GM23338 (cell line): Measurements from ENCODE around the gene CAMKV. TPM values are rescaled to one million over a fixed set of nuclear protein-coding genes. Genes with fewer than 3 reads are reported as not detected.

ENCODE experiments used
- ATAC-seq: fragments of 200-7000 bp; cut with Tn5 transposase; 3 replicates; pipeline ENCODE4 v1.9.1; 2020
- DNase-seq: peaks from one replicate; pipeline ENCODE4 v3.0.0-alpha.2; 2015; ENCODE audit warnings: low spot score
- H2AFZ ChIP-seq: fragments of 200-600 bp; sonication (generic); 2 replicates; pipeline ENCODE4 v1.8.0; 2016; ENCODE audit warnings: antibody characterized with exemption, mild to moderate bottlenecking, moderate library complexity
- H3F3A ChIP-seq: fragments of 200-600 bp; sonication (generic); replicated peaks from 2 replicates; pipeline ENCODE4 v1.8.0; 2017; ENCODE audit warnings: antibody characterized with exemption, mixed run types, low read depth
- H3K27ac ChIP-seq: fragments of 200-600 bp; sonication (generic); 2 replicates; pipeline ENCODE4 v1.6.1; 2016; ENCODE audit warnings: low read depth
- H3K27me3 ChIP-seq: fragments of 200-600 bp; sonication (generic); 2 replicates; pipeline ENCODE4 v1.8.0; 2016; ENCODE audit warnings: mild to moderate bottlenecking, mixed run types, moderate library complexity; ENCODE audit not compliant: insufficient read depth
- H3K36me3 ChIP-seq: fragments of 200-600 bp; sonication (generic); 2 replicates; pipeline ENCODE4 v1.8.0; 2016; ENCODE audit warnings: mild to moderate bottlenecking; ENCODE audit not compliant: insufficient read depth
- H3K4me1 ChIP-seq: fragments of 200-600 bp; sonication (generic); 2 replicates; pipeline ENCODE4 v1.8.0; 2016; ENCODE audit warnings: mild to moderate bottlenecking, moderate library complexity; ENCODE audit not compliant: insufficient read depth
- H3K4me2 ChIP-seq: fragments of 200-600 bp; sonication (generic); 2 replicates; pipeline ENCODE4 v1.7.1; 2017; ENCODE audit warnings: mixed run types
- H3K4me3 ChIP-seq: fragments of 200-600 bp; sonication (generic); 2 replicates; pipeline ENCODE4 v1.6.1; 2016; ENCODE audit warnings: mixed run types
- H3K79me2 ChIP-seq: fragments of 200-600 bp; sonication (generic); replicated peaks from 2 replicates; pipeline ENCODE4 v1.8.0; 2017; ENCODE audit warnings: mild to moderate bottlenecking; ENCODE audit not compliant: insufficient read depth
- H3K9me2 ChIP-seq: fragments of 200-600 bp; sonication (generic); 2 replicates; pipeline ENCODE4 v1.8.0; 2017; ENCODE audit not compliant: insufficient read depth
- H4K20me1 ChIP-seq: fragments of 200-600 bp; sonication (generic); replicated peaks from 2 replicates; pipeline ENCODE4 v1.8.0; 2017; ENCODE audit warnings: mild to moderate bottlenecking; ENCODE audit not compliant: insufficient read depth
- H3K27ac Mint-ChIP-seq: 2 replicates; pipeline ENCODE4 v1.8.0; 2020; ENCODE audit warnings: inconsistent platforms, mild to moderate bottlenecking, moderate library complexity, mixed read lengths
- H3K27me3 Mint-ChIP-seq: 3 replicates; pipeline ENCODE4 v1.8.0; 2022; ENCODE audit warnings: low read depth, mild to moderate bottlenecking, moderate library complexity, mixed read lengths, inconsistent platforms; ENCODE audit not compliant: insufficient read depth, poor library complexity
- H3K36me3 Mint-ChIP-seq: 3 replicates; pipeline ENCODE4 v1.8.0; 2021; ENCODE audit warnings: low read depth, mild to moderate bottlenecking, inconsistent platforms, moderate library complexity, mixed read lengths
- H3K4me1 Mint-ChIP-seq: 3 replicates; pipeline ENCODE4 v1.8.0; 2020; ENCODE audit warnings: mild to moderate bottlenecking, inconsistent platforms, mixed read lengths
- H3K4me3 Mint-ChIP-seq: 3 replicates; pipeline ENCODE4 v1.8.0; 2021; ENCODE audit warnings: moderate library complexity, mild to moderate bottlenecking, inconsistent platforms, mixed read lengths
- H3K9me3 Mint-ChIP-seq: 3 replicates; pipeline ENCODE4 v1.8.0; 2020; ENCODE audit warnings: moderate library complexity, mild to moderate bottlenecking, inconsistent platforms, mixed read lengths
- CREB1 ChIP-seq: fragments of 250-450 bp; sonication (Bioruptor Pico); IDR thresholded peaks from 2 replicates; pipeline ENCODE4 v1.5.0; 2020; ENCODE audit warnings: low read depth, mild to moderate bottlenecking, moderate library complexity
- EZH2 ChIP-seq: fragments of 200-600 bp; sonication (generic); IDR thresholded peaks from one replicate; pipeline ENCODE4 v1.8.0; 2017; ENCODE audit warnings: antibody characterized with exemption, mild to moderate bottlenecking, low read depth; ENCODE audit not compliant: unreplicated experiment
- EZH2phosphoT487 ChIP-seq: fragments of 200-600 bp; sonication (generic); IDR thresholded peaks from one replicate; pipeline ENCODE4 v1.8.1; 2018; ENCODE audit warnings: antibody characterized with exemption; ENCODE audit not compliant: unreplicated experiment
- JUNB ChIP-seq: IDR thresholded peaks from one replicate; pipeline ENCODE4 v1.6.1; 2016; ENCODE audit warnings: antibody characterized with exemption; ENCODE audit not compliant: unreplicated experiment
- POLR2AphosphoS5 ChIP-seq: IDR thresholded peaks from 2 replicates; pipeline ENCODE4 v1.6.1; 2016; ENCODE audit warnings: antibody characterized with exemption, low read depth
- ZNF462 ChIP-seq: fragments of 250-450 bp; sonication (Bioruptor Pico); IDR thresholded peaks from 2 replicates; pipeline ENCODE4 v1.5.0; 2020; ENCODE audit warnings: mild to moderate bottlenecking, moderate library complexity
- polyA plus RNA-seq: library from polyadenylated mRNA; unstranded; fragments of >200 nt; fragmentation: Nextera tagmentation; extraction: Ambion mirVana; gene quantifications from 2 replicates; pipeline ENCODE4 v1.2.1, GENCODE V29; 2016
- total RNA-seq: library from RNA; depleted of rRNA; stranded (reverse); fragments of >200 nt; shearing (Covaris generic); gene quantifications from 2 replicates; pipeline ENCODE4 v1.2.3, GENCODE V29; 2014

CAMKV gene
- total and polyA plus RNA-seq, 2 experiments from 2014 or later = 38.3 to 80.1 TPM

- TF ChIP-seq ZNF462 (CRISPR knock-in tag) = no peak
Observed at GRCh38 chr3:49914906-49915305, 45.2 kb upstream of the CAMKV start (continued).

- Histone ChIP-seq H3K27ac (no peak overlapping the region), H3K79me2 (no peaks in the 10 kb centered on the region), H3K36me3 (no peaks in the 10 kb centered on the region), H3K27me3 (peaks cover 11% of the 10 kb centered on the region; the same call in 1 of the 2 replicates), H2AFZ (no peak overlapping the region), H3K4me2 (no peak overlapping the region), H3K4me3 (no peak overlapping the region), H4K20me1 (no peaks in the 10 kb centered on the region; the same call in 1 of the 2 replicates), H3K9me2 (no peaks in the 10 kb centered on the region), H3K4me1 (peaks cover 16% of the 10 kb centered on the region), H3F3A (peaks cover 22% of the 10 kb centered on the region)
- DNase-seq (no peak), ATAC-seq (no peak)
- no peaks in the 10 kb centered on the region for H3K9me3 Mint-ChIP-seq
- no peaks in the 10 kb centered on the region; the same call in 2 of the 3 replicates for H3K36me3 Mint-ChIP-seq
- H3K4me1 Mint-ChIP-seq = peaks cover 26% of the 10 kb centered on the region
- H3K27ac Mint-ChIP-seq = no peak overlapping the region
- H3K4me3 Mint-ChIP-seq = no peak overlapping the region
- TF ChIP-seq ZNF462 (CRISPR knock-in tag) (no peak), JUNB (no peak), CREB1 (CRISPR knock-in tag) (no peak), EZH2phosphoT487 (no peak), EZH2 (no peak), POLR2AphosphoS5 (no peak)
- peaks cover 24% of the 10 kb centered on the region for H3K27me3 Mint-ChIP-seq
Observed at GRCh38 chr3:49912881-49913281, 43.2 kb upstream of the CAMKV start.
